Umbilical cord (tissue), 2 donors: ENCODE data around the gene CCDC18. TPM values are rescaled to one million over a fixed set of nuclear protein-coding genes. Genes with fewer than 3 reads are reported as not detected.
A peak's percentile ranks its signal among the peaks of the same experiment; 100 is the strongest.
"Not testable (repeated sequence)": the region's sequence is repeated elsewhere in the genome, so short reads cannot be mapped to it uniquely, and the experiment has no call there.

ENCODE experiments used
- DNase-seq: peaks from one replicate; pipeline ENCODE4 v3.0.0-alpha.2; 2015; ENCODE audit warnings: low spot score
- total RNA-seq: library from RNA; depleted of rRNA; stranded (reverse); fragments of >200 nt; gene quantifications from one replicate; pipeline ENCODE4 v1.2.3, GENCODE V29; 2014; ENCODE audit warnings: low replicate concordance; ENCODE audit not compliant: insufficient read depth

CCDC18 gene
- total RNA-seq, 1 donor from 2014 or later = 2.4 TPM

DNA sequence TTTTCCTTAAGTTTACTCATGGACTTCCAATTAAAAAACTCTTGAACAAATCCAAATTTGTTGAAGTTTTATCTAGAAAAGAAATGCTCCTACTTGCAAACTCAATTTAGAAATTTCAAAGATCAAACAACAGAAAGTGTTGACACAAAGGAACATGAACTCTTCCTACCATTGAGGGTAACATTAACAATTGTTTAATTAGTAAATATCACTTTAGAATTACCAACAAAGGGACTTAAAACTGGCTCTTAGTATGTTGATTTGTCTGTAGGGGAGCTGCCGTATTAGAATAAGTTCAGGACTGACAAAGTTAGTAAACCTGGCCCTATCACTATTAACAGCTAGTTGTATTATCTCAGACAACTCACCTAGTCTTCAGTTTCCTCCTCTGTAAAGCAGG is 57.9 kb downstream of the CCDC18 start:
- DNase-seq = no peak

- no peak for DNase-seq
These were observed 59.3 kb downstream of the CCDC18 start for GRCh38 chr1:93239863-93240262.

DNA sequence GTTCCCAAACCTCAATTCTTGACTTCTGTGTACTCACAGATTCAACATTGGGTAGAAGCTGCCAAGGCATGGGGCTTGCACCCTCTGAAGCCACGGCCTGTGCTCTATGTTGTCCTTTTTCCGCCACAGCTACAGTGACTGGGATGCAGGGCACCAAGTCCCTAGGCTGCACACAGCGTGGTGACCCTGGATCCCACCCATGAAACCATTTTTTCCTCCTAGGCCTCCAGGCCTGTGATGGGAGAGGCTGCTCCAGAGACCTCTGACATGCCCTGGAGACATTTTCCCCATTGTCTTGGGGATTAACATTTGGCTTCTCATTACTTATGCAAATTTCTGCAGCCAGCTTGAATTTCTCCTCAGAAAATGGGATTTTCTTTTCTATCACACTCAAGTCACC is 62.7 kb downstream of the CCDC18 start:
- DNase-seq = not testable (repeated sequence)

DNA sequence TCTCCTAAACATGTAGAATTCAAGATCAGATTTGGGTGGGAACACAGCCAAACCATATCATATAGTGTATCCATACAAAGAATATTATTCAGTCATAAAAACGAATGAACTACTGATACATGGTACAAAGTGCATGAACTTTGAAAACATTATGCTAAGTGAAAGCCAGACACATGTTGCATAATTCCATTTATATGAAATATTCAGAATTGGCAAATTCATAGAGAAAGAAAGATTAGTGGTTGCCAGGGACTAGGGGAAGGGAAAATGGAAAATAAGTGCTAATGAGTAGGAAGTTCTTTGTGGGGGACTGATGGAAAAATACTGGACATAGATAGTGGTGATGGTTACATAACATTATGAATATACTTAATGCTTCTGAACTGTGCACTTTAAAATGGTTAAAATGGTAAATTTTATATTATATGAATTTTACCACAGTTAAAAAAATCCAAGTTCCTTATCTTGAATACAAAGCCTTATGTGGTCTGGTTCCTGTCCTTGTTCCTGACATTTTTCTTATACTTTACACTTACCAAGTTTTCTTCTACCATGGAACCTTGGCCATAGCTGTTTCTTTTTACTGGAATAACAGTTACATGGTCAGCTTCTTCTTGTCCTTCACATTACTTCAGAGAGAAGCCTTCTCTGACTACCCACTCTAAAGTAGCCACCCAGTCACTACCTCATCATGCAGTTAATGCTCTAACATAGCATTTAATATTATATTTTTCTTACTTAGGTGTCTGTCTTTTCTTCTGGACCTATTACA is 64.0 kb downstream of the CCDC18 start:
- DNase-seq = no peak

- DNase-seq = no peak
These were observed 71.4 kb downstream of the CCDC18 start for GRCh38 chr1:93251966-93252365.

DNA sequence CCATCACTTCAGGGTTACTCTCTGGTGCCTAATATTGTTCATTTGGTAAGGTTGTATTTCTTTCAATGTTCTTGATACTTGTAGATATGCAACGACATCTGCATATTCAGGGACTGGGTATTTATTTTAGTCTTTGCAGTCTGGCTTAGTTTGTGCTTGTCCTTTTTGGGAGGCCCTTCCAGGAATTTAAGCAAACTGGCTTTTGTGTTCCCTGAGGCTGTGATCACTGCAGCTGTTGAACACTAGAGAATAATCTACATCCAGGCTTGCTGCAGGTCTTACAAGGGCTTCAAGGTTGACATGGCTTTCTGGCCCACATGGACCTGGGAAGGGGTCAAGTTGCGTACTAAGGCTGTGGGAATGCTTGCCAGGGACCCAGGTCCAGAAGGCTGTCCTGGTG is 72.1 kb downstream of the CCDC18 start:
- no peak for DNase-seq

GRCh38 chr1:93253516-93253915 is 73.0 kb downstream of the CCDC18 start:
- no peak for DNase-seq

DNA sequence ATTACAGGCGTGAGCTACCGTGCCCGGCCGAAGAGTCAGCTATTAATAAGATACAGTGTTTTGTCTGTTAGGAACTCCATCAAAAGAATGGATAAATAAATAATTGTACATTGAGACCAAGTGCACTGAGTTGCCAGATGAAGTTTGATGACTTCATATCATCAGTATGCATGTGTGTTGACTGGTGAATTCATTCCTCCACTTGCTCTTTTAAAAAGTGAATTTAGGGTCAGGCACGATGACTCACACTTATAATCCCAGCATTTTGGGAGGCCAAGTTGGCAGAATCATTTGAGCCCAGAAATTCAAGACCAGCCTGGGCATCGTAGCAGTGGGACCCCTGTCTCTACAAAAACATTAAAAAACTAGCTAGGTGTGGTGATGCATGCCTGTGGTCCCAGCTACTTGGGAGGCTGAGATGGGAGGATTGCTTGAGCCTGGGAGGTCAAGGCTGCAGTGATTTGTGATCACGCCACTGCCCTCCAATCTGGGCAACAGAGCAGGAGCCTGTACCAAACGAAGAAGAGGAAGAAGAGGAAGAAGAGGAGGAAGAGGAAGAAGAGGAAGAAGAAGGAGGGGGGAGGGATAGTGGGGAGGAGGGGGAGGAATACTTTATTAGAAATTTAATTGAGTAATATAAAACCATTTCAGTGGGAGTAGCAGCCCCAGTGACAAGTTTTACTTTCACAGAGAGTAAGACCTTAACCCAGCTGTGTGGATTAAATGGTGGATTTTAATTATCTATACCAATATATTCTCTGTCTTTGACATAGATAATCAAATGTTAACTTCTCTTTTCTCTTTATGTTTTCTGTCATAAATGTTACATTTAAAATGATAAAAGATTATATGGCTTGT is 74.9 kb downstream of the CCDC18 start:
- DNase-seq = no peak

GRCh38 chr1:93256433-93256832 is 75.9 kb downstream of the CCDC18 start:
- no peak for DNase-seq

DNA sequence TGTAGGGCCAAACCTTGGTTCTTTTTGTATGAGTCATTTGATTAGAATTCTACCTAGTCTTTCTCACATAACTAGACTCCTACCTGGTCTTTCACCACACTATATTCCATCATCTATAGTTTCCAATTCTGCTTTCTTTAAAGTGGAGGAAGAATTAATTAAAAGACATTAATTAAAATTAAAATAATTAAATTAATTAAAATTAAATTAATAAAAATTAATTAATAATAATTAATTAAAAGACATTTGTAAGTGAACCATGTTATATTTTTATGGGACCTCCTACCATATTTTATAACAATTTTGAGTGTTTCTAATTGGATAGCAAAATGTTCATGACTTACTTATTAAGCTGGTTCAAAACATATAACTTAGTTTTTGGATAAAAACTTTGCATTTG is 77.4 kb downstream of the CCDC18 start:
- DNase-seq = no peak

- DNase-seq = not testable (repeated sequence)
These were observed 80.2 kb downstream of the CCDC18 start for GRCh38 chr1:93260726-93261125.

DNA sequence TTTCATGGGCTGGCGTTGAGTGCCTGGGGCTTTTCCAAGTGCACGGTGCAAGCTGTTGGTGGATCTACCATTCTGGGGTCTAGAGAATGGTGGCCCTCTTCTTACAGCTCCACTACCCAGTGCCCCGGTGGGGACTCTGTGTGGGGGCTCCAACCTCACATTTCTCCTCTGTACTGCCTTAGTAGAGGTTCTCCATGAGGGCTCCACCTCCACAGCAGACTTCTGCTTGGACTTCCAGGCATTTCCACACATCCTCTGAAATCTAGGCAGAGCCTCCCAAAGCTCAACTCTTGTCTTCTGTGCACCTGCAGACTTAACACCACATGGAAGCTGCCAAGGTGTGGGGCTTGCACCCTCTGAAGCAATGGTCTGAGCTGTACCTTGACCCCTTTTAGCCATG is 82.1 kb downstream of the CCDC18 start:
- DNase-seq = no peak

GRCh38 chr1:93268888-93269287 is 88.4 kb downstream of the CCDC18 start:
- DNase-seq = not testable (repeated sequence)

DNA sequence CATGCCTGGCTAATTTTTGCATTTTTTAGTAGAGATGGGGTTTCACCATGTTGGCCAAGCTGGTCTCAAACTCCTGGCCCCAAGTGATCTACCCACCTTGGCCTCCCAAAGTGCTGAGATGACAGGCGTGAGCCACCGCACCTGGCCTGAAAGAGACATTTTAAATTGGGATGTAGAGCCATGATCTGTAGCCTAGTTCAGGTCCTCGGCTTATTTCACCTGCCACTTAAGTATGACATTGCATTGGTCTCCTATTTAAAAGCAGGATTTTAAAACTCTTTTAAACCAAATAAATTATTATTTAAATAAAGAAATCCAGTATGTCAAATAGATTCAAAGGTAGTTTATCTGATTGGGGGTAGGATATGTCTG is 94.7 kb downstream of the CCDC18 start:
- DNase-seq = not testable (repeated sequence)

DNA sequence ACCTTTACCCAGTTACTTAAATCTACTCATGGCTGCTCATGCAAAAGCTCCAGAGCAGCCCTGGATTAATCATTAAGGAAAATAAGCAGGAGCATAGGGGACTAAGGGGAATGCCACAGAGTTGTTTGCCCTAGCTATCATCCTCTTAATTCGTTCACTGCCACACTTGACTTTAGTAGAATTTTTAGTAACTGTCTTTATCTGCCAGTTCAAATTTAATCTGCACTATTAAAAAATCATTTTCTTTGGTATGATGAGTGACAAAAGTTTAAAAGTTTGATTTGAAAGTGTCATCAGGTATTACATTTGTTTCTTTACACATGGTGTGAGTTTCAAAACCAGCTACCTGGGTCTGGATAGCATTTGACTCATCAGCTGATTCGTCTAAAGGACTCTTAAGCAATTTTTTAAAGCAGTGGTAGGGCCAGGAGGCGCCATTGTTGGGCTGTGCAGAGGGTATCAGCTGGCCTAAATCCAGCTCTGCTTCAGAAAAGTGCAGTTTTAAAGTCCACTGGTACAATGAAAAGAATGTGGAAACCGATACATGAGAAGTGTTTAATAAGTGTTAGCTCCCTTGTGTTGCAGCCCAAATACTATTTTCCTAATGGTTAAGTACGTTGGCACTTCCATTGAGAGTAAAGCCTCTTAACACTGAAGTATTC is 95.2 kb downstream of the CCDC18 start:
- DNase-seq = no peak

GRCh38 chr1:93277530-93277929 is 97.0 kb downstream of the CCDC18 start:
- not testable (repeated sequence) for DNase-seq

DNA sequence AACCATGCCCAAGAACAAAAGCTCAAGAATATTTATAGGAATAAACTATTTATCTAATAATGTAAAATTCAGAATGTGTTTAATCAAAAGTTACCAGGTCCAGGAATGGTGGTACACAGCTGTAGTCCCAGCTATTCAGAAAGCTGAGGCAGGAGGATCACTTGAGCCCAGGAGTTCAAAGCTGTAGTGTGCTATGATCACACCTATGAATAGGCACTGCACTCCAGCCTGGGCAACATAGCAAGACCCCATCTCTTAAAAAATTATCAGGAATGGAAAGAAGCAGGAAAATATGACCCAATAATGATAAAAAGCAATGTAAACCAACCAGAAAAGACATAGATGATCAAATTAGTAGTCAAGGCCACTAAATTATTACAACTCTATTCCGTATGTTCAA is 103.0 kb downstream of the CCDC18 start:
- DNase-seq = no peak

- no peak for DNase-seq
These were observed 108.0 kb downstream of the CCDC18 start for GRCh38 chr1:93288558-93288957.

DNA sequence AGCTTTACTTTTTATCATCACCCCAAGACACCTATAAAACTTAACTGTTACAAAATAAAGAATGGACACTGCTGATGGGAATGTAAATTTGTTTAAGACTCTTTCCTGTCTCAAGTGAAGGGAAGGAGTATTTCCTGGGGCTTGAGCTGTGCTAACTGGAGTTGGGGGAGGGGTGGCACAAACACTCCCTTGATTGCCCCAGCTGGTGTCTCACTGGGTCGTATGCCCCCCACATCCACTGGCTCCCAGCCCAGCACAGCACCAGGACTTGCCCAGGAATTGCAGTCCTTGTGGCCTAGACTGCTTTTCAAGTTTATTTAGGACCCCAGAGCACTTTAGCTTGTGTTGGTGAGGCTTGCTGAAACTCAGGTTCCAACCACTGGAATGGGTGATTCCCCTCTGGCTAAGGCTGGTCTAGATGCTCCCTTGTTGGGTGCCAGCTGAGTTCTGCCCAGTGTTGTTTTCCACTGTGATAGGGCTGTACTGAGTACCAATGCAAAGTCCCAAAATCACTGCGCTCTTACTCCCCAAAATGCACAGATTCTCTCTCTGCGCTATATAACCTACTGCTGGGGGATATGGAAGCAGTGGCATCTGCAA is 116.1 kb downstream of the CCDC18 start:
- no peak for DNase-seq

GRCh38 chr1:93301131-93301530 is 120.6 kb downstream of the CCDC18 start:
- no peak for DNase-seq

DNA sequence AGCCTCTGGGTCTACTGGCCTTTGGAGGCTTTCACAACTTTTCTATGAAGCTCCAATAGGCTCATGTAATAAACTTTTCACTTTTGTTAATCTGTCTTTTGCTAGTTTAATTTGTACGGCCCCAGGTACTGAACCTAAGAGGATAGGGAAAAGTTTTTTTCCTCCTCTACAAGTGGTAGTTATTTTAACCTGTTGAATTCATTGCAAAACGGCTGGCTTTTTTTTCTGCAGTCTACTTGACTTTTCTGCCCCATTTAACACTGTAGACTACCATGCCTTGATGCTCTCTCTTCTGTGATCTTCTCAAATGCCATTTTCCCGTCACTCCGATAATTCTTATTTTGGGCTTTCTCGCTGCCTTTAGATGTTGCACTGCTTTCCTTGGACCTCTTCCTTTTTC is 121.6 kb downstream of the CCDC18 start:
- DNase-seq = no peak

DNA sequence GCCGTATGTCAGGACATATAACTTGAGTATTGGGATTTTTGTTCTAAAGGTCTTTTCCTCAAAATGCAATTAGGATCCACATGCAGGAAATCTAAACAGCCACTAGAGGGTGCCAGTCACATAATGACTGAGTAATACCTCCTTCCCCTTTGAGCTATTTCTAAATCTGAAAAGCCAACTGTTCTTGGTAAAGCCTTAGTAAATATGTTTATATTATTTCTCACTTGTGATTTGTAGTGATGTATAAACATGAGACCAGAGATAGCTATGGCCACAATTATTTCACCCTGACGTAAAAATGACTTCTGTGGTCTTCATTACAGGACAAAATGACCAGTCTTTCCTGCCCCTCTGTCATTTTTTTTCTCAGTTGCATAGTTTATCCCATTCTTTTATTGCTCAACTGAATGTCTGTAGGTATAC is 124.2 kb downstream of the CCDC18 start:
- DNase-seq = peak; percentile 73
